Neural progenitor cell (in vitro differentiated cells): ENCODE data around the gene GLDN.

Source experiments
- EZH2 ChIP-seq: fragments of 200-600 bp; sonication (generic); IDR thresholded peaks from 2 replicates; pipeline ENCODE4 v1.6.1; 2017; ENCODE audit warnings: antibody characterized with exemption, mild to moderate bottlenecking, moderate library complexity
- TF ChIP-seq, protein P1 (sequence below): fragments of 200-600 bp; sonication (generic); IDR thresholded peaks from 2 replicates; pipeline ENCODE4 v1.5.1; 2017; ENCODE audit warnings: antibody characterized with exemption, mild to moderate bottlenecking

GRCh38 chr15:51403946-51404695 lies 62.7 kb downstream of the GLDN start:
- TF ChIP-seq, protein P1, sequence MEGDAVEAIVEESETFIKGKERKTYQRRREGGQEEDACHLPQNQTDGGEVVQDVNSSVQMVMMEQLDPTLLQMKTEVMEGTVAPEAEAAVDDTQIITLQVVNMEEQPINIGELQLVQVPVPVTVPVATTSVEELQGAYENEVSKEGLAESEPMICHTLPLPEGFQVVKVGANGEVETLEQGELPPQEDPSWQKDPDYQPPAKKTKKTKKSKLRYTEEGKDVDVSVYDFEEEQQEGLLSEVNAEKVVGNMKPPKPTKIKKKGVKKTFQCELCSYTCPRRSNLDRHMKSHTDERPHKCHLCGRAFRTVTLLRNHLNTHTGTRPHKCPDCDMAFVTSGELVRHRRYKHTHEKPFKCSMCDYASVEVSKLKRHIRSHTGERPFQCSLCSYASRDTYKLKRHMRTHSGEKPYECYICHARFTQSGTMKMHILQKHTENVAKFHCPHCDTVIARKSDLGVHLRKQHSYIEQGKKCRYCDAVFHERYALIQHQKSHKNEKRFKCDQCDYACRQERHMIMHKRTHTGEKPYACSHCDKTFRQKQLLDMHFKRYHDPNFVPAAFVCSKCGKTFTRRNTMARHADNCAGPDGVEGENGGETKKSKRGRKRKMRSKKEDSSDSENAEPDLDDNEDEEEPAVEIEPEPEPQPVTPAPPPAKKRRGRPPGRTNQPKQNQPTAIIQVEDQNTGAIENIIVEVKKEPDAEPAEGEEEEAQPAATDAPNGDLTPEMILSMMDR, result no peak
- no peak for TF ChIP-seq EZH2
